C4-2B (cell line): Measurements from ENCODE around the gene TTC31.

ENCODE experiments used
- CTCF ChIP-seq: fragments of 450-650 bp; conservative IDR thresholded peaks from 2 replicates; pipeline ENCODE4 v1.5.1; 2017; ENCODE audit warnings: mild to moderate bottlenecking
- ZFX ChIP-seq: fragments of 450-650 bp; IDR thresholded peaks from 2 replicates; pipeline ENCODE4 v1.6.1; 2017

- TF ChIP-seq CTCF (no peak), ZFX (no peak)
Observed at GRCh38 chr2:74471332-74472065, 11.4 kb upstream of the TTC31 start.
